ENCODE results near the gene NT5DC1. TPM values are rescaled to one million over a fixed set of nuclear protein-coding genes. Genes with fewer than 3 reads are reported as not detected.
"Not testable (repeated sequence)": the region's sequence is repeated elsewhere in the genome, so short reads cannot be mapped to it uniquely, and the experiment has no call there.

Gene NT5DC1
- total RNA-seq, 1 donor from 2014 or later, result 29.7 TPM

DNA sequence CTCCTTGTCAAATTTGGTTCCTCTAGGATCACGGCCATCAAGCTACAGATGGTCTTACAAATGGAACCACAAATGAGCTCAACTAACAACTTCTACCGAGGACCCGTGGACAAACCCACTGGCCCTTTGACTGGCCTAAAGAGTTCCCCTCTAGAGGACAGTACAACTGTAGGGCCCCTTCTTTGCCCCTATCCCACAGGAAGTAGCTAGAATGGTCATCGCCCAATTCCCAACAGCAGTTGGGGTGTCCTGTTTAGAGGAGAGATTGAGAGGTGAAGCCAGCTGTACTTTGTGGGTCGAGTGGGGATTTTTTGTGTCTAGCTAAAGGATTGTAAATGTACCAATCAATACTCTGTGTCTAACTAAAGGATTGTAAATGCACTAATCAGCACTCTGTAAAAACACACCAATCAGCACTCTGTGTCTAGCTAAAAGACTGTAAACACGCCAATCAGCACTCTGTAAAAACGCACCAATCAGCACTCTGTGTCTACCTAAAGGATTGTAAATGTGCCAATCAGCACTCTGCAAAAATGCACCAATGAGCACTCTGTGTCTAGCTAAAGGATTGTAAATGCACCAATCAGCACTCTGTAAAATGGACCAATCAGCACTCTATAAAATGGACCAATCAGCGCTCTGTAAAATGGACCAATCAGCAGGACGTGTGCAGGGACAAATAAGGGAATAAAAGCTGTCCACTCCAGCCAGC is 4.4 kb upstream of the NT5DC1 start:
- H3K4me3 Mint-ChIP-seq (ENCODE audit: unreplicated experiment); H3K27me3 ChIP-seq (ENCODE audit: insufficient read depth, low read length); H3K4me2 ChIP-seq (ENCODE audit: low read length); FAIRE-seq; H3K36me3 ChIP-seq (ENCODE audit: insufficient read depth, low read length); H3K79me2 ChIP-seq (ENCODE audit: insufficient read depth, low read length); H3K27ac ChIP-seq (ENCODE audit: low read depth, low read length); H3K9me3 Mint-ChIP-seq (ENCODE audit: unreplicated experiment); H3K9ac ChIP-seq (ENCODE audit: low read length); H4K20me1 ChIP-seq (ENCODE audit: insufficient read depth, low read length); H3K27me3 Mint-ChIP-seq (ENCODE audit: low read depth, unreplicated experiment); H2AFZ ChIP-seq (ENCODE audit: low read depth, low read length); DNase-seq (ENCODE audit: low read depth); H3K4me1 ChIP-seq (ENCODE audit: insufficient read depth, low read length); H3K4me1 Mint-ChIP-seq (ENCODE audit: low read depth, unreplicated experiment); H3K27ac Mint-ChIP-seq (ENCODE audit: unreplicated experiment); H3K4me3 ChIP-seq (ENCODE audit: insufficient read depth, low read depth, low read length); H3K36me3 Mint-ChIP-seq (ENCODE audit: low read depth, unreplicated experiment): not testable (repeated sequence)
- H3K9me3 ChIP-seq (ENCODE audit: insufficient read depth, low read depth, low read length), result peaks cover 12% of the 10 kb centered on the region

DNA sequence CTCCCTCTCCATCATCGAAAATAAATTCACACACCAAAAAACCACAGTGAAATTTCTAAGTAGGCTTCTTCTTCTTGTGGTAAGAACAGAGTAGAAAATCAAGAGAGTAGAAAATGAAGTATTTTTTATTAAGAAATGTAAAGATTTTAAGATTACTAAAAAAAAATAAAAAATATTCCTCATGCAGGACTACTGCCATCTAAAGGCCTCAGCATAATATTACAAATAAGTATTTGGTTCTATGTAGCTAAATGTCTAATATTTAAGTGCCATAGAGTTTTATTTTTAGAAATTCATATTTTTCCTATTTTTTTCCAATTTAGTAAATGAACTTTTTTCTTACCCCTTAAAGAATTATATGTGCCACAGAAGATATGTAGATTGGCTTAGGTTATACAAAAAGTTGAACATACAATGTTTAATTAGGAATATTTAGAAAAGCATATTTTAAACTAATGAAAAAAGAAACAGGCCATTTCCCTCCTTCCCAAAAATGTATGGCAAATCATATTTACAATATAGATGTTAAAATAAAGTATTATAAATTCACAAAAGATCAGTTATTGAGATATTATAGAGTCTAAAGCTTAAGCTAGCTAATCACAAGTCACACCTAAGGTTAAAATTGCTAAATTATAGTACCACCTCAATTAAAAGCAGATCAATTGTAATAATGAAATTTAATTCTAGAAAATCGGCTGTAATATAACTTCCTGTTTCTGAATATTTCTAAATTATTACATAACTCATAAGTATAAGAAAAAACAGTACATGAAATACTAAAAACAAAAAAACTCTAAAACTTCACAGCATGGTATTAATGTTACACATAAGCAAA is 3.5 kb upstream of the NT5DC1 start:
- no peak overlapping the region for H3K27ac Mint-ChIP-seq (ENCODE audit: unreplicated experiment)
- FAIRE-seq, result no peak
- H3K27me3 Mint-ChIP-seq (ENCODE audit: low read depth, unreplicated experiment), result no peaks in the 10 kb centered on the region
- peaks cover 9% of the 10 kb centered on the region for H3K9me3 Mint-ChIP-seq (ENCODE audit: unreplicated experiment)
- Histone ChIP-seq H3K36me3 (ENCODE audit: insufficient read depth, low read length) (no peaks in the 10 kb centered on the region), H3K27ac (ENCODE audit: low read depth, low read length) (no peak overlapping the region), H3K4me3 (ENCODE audit: insufficient read depth, low read depth, low read length) (no peak overlapping the region), H3K9ac (ENCODE audit: low read length) (no peak overlapping the region), H3K79me2 (ENCODE audit: insufficient read depth, low read length) (no peaks in the 10 kb centered on the region), H3K4me2 (ENCODE audit: low read length) (no peak overlapping the region), H3K9me3 (ENCODE audit: insufficient read depth, low read depth, low read length) (peaks cover 12% of the 10 kb centered on the region), H2AFZ (ENCODE audit: low read depth, low read length) (no peak overlapping the region), H3K27me3 (ENCODE audit: insufficient read depth, low read length) (no peaks in the 10 kb centered on the region), H3K4me1 (ENCODE audit: insufficient read depth, low read length) (peaks cover 7% of the 10 kb centered on the region), H4K20me1 (ENCODE audit: insufficient read depth, low read length) (no peaks in the 10 kb centered on the region)
- TF ChIP-seq, protein P1, sequence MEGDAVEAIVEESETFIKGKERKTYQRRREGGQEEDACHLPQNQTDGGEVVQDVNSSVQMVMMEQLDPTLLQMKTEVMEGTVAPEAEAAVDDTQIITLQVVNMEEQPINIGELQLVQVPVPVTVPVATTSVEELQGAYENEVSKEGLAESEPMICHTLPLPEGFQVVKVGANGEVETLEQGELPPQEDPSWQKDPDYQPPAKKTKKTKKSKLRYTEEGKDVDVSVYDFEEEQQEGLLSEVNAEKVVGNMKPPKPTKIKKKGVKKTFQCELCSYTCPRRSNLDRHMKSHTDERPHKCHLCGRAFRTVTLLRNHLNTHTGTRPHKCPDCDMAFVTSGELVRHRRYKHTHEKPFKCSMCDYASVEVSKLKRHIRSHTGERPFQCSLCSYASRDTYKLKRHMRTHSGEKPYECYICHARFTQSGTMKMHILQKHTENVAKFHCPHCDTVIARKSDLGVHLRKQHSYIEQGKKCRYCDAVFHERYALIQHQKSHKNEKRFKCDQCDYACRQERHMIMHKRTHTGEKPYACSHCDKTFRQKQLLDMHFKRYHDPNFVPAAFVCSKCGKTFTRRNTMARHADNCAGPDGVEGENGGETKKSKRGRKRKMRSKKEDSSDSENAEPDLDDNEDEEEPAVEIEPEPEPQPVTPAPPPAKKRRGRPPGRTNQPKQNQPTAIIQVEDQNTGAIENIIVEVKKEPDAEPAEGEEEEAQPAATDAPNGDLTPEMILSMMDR (IDR thresholded peaks at IDR 0.05; ENCODE audit: insufficient read depth, low read depth, low read length), result peak; percentile 39
- TF ChIP-seq EZH2 (IDR thresholded peaks at IDR 0.05; ENCODE audit: insufficient read depth, low read length), result no peak
- peaks cover 5% of the 10 kb centered on the region for H3K4me1 Mint-ChIP-seq (ENCODE audit: low read depth, unreplicated experiment)
- DNase-seq (ENCODE audit: low read depth), result no peak
- H3K4me3 Mint-ChIP-seq (ENCODE audit: unreplicated experiment), result no peak overlapping the region
- H3K36me3 Mint-ChIP-seq (ENCODE audit: low read depth, unreplicated experiment), result peaks cover 6% of the 10 kb centered on the region

DNA sequence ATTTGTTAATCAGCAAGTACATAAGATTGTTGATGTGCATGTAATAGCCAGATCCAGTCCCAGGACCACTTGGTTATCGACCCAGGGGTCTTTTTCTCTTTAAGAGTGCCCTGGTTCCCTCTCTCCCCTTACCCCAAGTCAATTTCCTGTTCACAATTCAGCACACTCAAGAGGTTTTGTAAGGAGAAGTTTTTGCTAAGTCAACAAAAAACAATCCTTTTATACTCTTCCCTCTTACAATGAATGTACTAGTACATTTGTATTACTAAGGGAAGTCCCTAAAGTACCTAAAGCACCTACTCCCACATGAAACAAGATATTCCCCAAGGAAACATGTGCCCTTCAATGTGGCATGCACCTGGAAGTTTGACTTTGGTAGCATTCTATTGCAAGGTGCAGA is 1.6 kb upstream of the NT5DC1 start:
- H3K4me3 ChIP-seq (ENCODE audit: insufficient read depth, low read depth, low read length), result no peak overlapping the region
- peak overlapping the region; percentile 91 for H3K4me3 Mint-ChIP-seq (ENCODE audit: unreplicated experiment)

More for the DNA sequence above, 1.6 kb upstream of the NT5DC1 start:
- Histone ChIP-seq H3K27me3 (ENCODE audit: insufficient read depth, low read length) (no peaks in the 10 kb centered on the region), H3K79me2 (ENCODE audit: insufficient read depth, low read length) (peaks cover 9% of the 10 kb centered on the region), H2AFZ (ENCODE audit: low read depth, low read length) (no peak overlapping the region), H4K20me1 (ENCODE audit: insufficient read depth, low read length) (no peaks in the 10 kb centered on the region), H3K36me3 (ENCODE audit: insufficient read depth, low read length) (no peaks in the 10 kb centered on the region), H3K9ac (ENCODE audit: low read length) (no peak overlapping the region), H3K27ac (ENCODE audit: low read depth, low read length) (no peak overlapping the region), H3K9me3 (ENCODE audit: insufficient read depth, low read depth, low read length) (peaks cover 12% of the 10 kb centered on the region), H3K4me1 (ENCODE audit: insufficient read depth, low read length) (peaks cover 7% of the 10 kb centered on the region), H3K4me2 (ENCODE audit: low read length) (no peak overlapping the region)
- no peak for DNase-seq (ENCODE audit: low read depth)
- FAIRE-seq, result no peak
- Mint-ChIP-seq H3K27ac (ENCODE audit: unreplicated experiment) (no peak overlapping the region), H3K4me1 (ENCODE audit: low read depth, unreplicated experiment) (peaks cover 11% of the 10 kb centered on the region), H3K36me3 (ENCODE audit: low read depth, unreplicated experiment) (peaks cover 12% of the 10 kb centered on the region), H3K9me3 (ENCODE audit: unreplicated experiment) (peaks cover 9% of the 10 kb centered on the region), H3K27me3 (ENCODE audit: low read depth, unreplicated experiment) (no peaks in the 10 kb centered on the region)
- TF ChIP-seq, protein P1 (IDR thresholded peaks at IDR 0.05; ENCODE audit: insufficient read depth, low read depth, low read length), result no peak
- TF ChIP-seq EZH2 (IDR thresholded peaks at IDR 0.05; ENCODE audit: insufficient read depth, low read length), result no peak

Data from astrocyte (in vitro differentiated cells and primary cell).